SK-N-MC (cell line): Measurements from ENCODE around the gene POLR2L.

ENCODE experiments used
- EZH2 ChIP-seq: fragments of 200-600 bp; sonication (generic); IDR thresholded peaks from one replicate; pipeline ENCODE4 v1.6.1; 2017; ENCODE audit warnings: antibody characterized with exemption
- FOXP2 ChIP-seq: optimal IDR thresholded peaks from 2 replicates; pipeline ENCODE3; 2011; ENCODE audit warnings: mild to moderate bottlenecking, moderate library complexity; ENCODE audit not compliant: insufficient read depth; ENCODE audit errors: extremely low read length, control extremely low read depth
- POLR2AphosphoS5 ChIP-seq: IDR thresholded peaks from 2 replicates; pipeline ENCODE4 v1.6.1; 2012; ENCODE audit warnings: mild to moderate bottlenecking, low read depth, low read length, borderline replicate concordance

DNA sequence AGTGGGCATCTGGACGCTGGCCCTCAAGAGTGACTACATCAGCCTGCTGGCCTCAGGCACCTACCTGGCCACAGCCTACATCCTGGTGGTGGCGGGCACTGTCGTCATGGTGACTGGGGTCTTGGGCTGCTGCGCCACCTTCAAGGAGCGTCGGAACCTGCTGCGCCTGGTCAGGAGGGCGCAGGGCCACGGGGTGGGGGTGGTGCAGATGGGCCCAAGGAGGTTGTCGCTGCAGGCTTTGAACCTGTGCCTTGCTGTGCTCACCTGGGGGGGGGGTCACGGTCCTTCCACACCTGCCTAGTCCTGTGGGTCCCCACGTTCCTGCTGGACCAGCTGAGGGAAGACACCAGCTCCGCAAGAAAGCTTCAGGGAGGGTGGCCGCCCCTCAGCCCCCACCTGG, 6.1 kb downstream of the POLR2L start:
- TF ChIP-seq EZH2, result no peak
- no peak for TF ChIP-seq POLR2AphosphoS5
- TF ChIP-seq FOXP2, result no peak
